Measurements from ENCODE around the gene TRIM69.
"Not testable (repeated sequence)": the region's sequence is repeated elsewhere in the genome, so short reads cannot be mapped to it uniquely, and the experiment has no call there.

TRIM69 gene

GRCh38 chr15:44735482-44736180 is 697 bp upstream of the TRIM69 start:
- DNase-seq (ENCODE audit: low read depth): no peak
- H3K4me3 ChIP-seq (ENCODE audit: low read depth, low read length): no peak overlapping the region

- no peak for DNase-seq (ENCODE audit: low read depth)
- H3K4me3 ChIP-seq (ENCODE audit: low read depth, low read length): no peak overlapping the region
These were observed 2.1 kb downstream of the TRIM69 start for GRCh38 chr15:44738340-44738984.

GRCh38 chr15:44739222-44739847 is 3.0 kb downstream of the TRIM69 start:
- H3K4me3 ChIP-seq (ENCODE audit: low read depth, low read length); DNase-seq (ENCODE audit: low read depth): not testable (repeated sequence)

GRCh38 chr15:44743454-44743853 is 7.1 kb downstream of the TRIM69 start:
- not testable (repeated sequence) for DNase-seq (ENCODE audit: low read depth)

GRCh38 chr15:44753345-44753744 is 17.0 kb downstream of the TRIM69 start:
- H3K4me3 ChIP-seq (ENCODE audit: low read depth, low read length): no peak overlapping the region
- DNase-seq (ENCODE audit: low read depth): no peak

More at GRCh38 chr15:44743454-44743853, 7.1 kb downstream of the TRIM69 start:
- H3K4me3 ChIP-seq (ENCODE audit: low read depth, low read length): not testable (repeated sequence)

GRCh38 chr15:44763187-44763586 is 26.9 kb downstream of the TRIM69 start:
- H3K4me3 ChIP-seq (ENCODE audit: low read depth, low read length): no peak overlapping the region
- DNase-seq (ENCODE audit: low read depth): no peak

GRCh38 chr15:44763848-44764247 is 27.5 kb downstream of the TRIM69 start:
- no peak overlapping the region for H3K4me3 ChIP-seq (ENCODE audit: low read depth, low read length)
- DNase-seq (ENCODE audit: low read depth): no peak

- no peak overlapping the region for H3K4me3 ChIP-seq (ENCODE audit: low read depth, low read length)
- DNase-seq (ENCODE audit: low read depth): no peak
These were observed 28.7 kb downstream of the TRIM69 start for GRCh38 chr15:44765036-44765435.

- H3K4me3 ChIP-seq (ENCODE audit: low read depth, low read length): no peak overlapping the region
- DNase-seq (ENCODE audit: low read depth): no peak
These were observed 33.2 kb downstream of the TRIM69 start for GRCh38 chr15:44769521-44769920.

- DNase-seq (ENCODE audit: low read depth); H3K4me3 ChIP-seq (ENCODE audit: low read depth, low read length): not testable (repeated sequence)
These were observed 34.4 kb downstream of the TRIM69 start for GRCh38 chr15:44770715-44771114.

GRCh38 chr15:44775953-44776352 is 39.6 kb downstream of the TRIM69 start:
- DNase-seq (ENCODE audit: low read depth): no peak
- H3K4me3 ChIP-seq (ENCODE audit: low read depth, low read length): no peak overlapping the region

- no peak for DNase-seq (ENCODE audit: low read depth)
- no peak overlapping the region for H3K4me3 ChIP-seq (ENCODE audit: low read depth, low read length)
These were observed 43.4 kb downstream of the TRIM69 start for GRCh38 chr15:44779761-44780160.

GRCh38 chr15:44780608-44781007 is 44.3 kb downstream of the TRIM69 start:
- H3K4me3 ChIP-seq (ENCODE audit: low read depth, low read length): no peak overlapping the region
- no peak for DNase-seq (ENCODE audit: low read depth)

GRCh38 chr15:44781128-44781810 is 44.9 kb downstream of the TRIM69 start:
- no peak for DNase-seq (ENCODE audit: low read depth)
- no peak overlapping the region for H3K4me3 ChIP-seq (ENCODE audit: low read depth, low read length)

- peak; percentile 31 for DNase-seq (ENCODE audit: low read depth)
- no peak overlapping the region for H3K4me3 ChIP-seq (ENCODE audit: low read depth, low read length)
These were observed 46.2 kb downstream of the TRIM69 start for GRCh38 chr15:44782516-44782915.

GRCh38 chr15:44784918-44785274 is 48.6 kb downstream of the TRIM69 start:
- DNase-seq (ENCODE audit: low read depth); H3K4me3 ChIP-seq (ENCODE audit: low read depth, low read length): not testable (repeated sequence)

GRCh38 chr15:44788748-44789147 is 52.4 kb downstream of the TRIM69 start:
- no peak for DNase-seq (ENCODE audit: low read depth)
- no peak overlapping the region for H3K4me3 ChIP-seq (ENCODE audit: low read depth, low read length)

GRCh38 chr15:44790215-44790614 is 53.9 kb downstream of the TRIM69 start:
- DNase-seq (ENCODE audit: low read depth): no peak
- no peak overlapping the region for H3K4me3 ChIP-seq (ENCODE audit: low read depth, low read length)

GRCh38 chr15:44790656-44791055 is 54.3 kb downstream of the TRIM69 start:
- DNase-seq (ENCODE audit: low read depth): no peak

GRCh38 chr15:44792715-44793114 is 56.4 kb downstream of the TRIM69 start:
- no peak for DNase-seq (ENCODE audit: low read depth)
- no peak overlapping the region for H3K4me3 ChIP-seq (ENCODE audit: low read depth, low read length)

More at GRCh38 chr15:44790656-44791055, 54.3 kb downstream of the TRIM69 start:
- H3K4me3 ChIP-seq (ENCODE audit: low read depth, low read length): no peak overlapping the region
